ENCODE data around the gene STARD13.

DNA sequence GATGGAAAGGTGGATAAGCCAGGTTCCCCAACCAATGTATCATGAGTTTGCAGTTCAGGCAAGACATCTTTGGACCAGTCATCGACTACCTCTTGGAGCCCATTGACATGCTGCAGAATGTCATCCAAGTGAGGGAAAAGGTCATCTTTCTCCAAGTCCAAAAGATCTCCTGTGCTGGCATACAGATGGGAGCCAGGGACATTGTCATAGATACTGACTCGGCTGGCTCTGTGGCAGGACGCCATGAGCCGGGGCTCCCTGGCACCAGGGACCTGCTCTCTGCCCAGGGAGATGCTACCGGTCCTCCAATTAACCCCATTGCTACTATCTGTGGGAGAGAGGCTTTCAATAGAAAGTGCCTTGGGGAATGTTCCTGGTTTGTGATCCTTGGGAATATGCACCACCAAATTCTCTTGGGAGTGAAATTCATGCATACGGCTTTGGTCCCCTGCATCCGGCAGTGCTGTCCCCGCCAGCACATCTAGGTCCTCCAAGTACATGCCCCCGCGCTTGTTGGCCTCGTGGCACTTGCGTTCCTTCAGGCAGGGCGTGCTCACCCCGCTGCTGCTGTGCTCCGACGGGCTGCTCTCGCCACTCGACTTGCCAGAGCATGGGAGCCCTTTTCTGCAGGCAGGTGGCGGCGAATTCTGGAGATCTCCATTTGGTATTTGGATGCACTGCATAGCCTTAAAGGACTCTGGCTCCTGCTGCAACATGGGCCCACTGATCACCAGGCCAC is 156.3 kb downstream of the STARD13 start:
- TF ChIP-seq YY1 (IDR thresholded peaks at IDR 0.05; ENCODE audit: insufficient read depth, insufficient read length) (no peak), ZNF274 (IDR thresholded peaks at IDR 0.05; ENCODE audit: low read depth, low read length) (no peak)

Measured in NT2/D1 (cell line).